GM18502 (cell line): ENCODE results near the gene ROR2.

ENCODE experiments used
- ATAC-seq: cut with Tn5 transposase; IDR thresholded peaks from one replicate; pipeline ENCODE4 v1.9.1; 2021; ENCODE audit warnings: mild to moderate bottlenecking; ENCODE audit not compliant: unreplicated experiment, poor library complexity

The ROR2 gene

DNA sequence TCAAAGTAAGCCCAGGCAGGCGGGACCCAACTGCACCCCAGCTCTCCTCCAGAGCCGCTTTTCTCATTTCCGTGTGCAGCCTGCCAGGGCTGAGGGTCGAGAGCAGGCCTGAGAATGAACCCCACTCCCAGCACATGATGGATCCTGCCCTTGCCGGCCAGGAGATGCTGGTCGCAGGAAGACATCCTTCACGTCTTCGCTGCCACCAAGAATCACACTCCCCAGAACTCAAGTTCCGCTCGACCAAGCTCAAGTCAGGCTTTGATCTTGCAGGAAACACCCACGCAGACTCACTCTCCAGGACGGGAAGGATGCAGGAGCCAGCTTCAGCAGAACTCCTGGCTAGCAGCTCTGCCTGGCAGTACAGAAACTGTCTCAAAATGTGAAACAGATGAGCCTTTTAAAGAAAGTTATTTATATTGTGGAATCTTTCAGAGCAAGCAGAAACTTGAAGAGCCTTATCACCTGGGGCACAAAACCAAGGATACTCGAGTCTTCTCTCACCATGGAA is 102.4 kb downstream of the ROR2 start:
- no peak for ATAC-seq

DNA sequence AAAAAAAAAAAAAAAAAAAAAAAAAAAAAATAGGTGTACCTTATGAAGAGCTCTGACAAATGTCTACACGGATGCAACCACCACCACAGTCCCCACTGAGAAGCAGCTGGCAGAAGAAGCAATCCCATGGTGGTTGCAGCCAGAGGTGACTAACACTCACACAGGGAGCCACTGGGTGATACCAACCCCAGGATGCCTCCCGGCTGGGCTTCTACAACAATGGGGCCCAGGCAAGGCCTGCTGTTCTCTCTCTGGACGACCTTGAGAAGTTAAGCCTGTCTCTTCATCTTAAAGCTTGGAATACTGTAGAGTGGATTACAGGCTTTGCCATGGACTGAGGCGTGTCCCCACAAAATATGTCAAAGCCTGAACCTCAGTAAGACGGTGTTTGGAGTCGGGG is 104.1 kb downstream of the ROR2 start:
- ATAC-seq: no peak

DNA sequence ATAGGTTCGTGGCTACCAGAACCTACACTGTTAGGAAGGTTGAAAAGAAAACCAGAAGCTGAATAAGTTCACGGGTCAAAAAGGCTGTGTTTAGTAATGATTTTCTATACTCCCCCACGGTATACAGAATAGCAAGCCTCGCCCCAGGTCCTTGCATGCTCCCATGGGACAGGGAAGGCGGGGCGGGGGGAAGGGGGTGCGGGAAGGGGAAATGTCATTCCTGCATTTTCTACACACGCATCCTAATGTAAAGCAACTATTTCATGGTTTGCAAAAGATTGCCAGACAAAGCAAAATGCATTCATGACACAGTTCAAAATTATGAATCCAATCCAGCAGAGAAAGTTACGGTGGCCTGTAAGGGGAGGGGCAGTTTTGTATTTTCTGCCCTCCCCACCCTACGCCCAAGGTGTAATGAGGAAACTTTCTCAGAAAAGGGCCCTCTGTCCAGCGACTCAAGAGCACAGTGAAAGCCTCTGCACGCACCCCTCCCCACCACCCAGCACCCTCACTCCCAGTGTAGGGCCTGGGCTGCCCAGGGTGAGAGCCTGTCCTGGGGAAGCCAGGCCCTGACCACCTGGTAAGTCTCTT is 105.2 kb downstream of the ROR2 start:
- ATAC-seq: no peak

DNA sequence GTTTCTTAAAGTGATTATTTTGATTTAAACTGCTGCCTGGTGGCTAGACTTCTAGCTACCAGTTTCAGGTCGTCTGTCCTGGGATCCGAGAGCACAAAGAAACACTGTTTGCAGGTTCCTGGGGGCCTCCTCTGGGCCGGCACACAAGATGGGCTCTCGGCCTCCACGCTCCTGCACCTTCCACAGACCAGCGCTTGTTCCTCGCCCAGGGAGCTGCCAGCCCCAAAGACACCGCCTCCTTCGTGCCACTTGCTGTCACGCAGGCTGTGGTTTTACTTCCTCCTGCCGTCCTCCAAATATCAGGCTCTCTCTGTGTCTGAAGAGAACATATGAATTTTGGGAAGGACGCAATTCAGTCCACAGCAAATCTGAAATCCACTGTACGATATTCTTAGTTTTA is 105.8 kb downstream of the ROR2 start:
- ATAC-seq: no peak

DNA sequence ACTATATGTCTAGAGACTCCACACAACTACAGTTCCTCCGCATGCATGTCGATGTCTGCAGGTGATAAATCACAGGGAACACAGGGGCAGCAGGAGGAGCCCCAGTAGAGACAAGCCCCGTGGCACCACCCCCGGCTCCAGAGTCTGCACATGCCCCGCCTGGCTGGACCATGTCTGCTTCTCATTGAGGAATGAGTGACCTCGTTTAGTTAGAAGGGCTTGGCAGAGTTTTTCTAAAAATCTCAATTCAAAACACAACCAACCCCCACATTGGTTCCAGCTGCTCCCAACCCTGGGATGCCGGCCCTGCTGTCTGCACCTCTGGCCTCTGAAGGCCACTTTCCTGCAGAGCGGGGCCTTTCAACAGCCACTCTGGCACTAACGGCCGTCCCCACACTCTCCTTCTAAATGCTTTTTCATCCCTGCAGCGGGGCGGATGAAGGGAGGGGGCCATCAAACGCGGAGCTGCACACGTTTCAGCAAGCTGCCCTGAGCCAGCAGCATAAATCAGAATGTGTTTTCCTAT is 106.3 kb downstream of the ROR2 start:
- no peak for ATAC-seq

DNA sequence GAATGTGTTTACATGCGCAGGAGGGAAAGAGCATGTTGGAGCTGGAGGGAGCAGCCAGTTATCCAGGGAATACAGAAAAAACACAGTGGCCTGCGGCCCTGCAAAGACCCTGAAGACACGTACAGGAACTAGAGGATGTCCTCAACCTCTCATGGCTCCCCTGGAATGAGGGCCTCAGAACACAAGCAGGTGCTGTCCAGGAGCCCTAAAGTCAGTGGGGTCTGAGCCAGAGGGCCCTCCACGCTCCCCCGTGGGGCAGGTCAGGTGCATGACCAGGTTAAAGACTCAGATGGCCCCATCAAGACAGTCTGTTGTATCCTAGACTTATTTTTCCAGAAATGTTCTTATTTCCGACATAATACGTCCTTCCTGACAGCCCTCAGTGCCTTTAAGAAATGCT is 106.9 kb downstream of the ROR2 start:
- no peak for ATAC-seq

DNA sequence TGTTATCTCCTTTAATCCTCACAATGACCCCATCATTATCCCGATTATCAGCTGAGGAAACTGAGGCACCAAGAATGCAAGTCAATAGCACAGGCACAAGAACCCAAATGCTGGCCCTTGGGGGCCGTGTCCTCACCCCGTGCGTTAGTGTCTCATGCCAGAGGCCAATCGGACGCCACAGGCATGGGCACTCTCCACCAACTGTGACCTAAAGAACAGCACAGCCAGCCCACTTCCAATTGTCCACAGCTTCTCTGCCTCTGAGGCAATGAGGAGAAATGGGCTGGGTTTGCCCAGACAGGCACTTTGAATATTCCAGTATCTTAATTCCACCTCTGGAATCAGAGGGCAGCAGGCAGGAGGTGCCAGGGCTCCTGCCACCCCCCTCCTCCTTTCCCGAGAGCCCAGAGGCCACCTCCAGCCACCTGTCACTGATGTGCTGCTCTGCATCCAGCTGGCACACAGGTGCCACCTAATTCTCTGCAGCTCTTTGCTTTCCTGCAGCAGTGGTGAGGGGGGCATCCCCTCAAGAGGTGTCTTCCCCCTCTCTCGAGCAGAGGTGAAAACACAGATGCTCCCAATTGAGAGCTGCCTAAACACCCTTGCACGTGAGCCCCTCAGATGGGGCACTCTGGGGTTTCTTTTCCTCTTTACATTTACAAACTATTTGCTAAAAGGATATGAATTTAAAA is 107.5 kb downstream of the ROR2 start:
- no peak for ATAC-seq

DNA sequence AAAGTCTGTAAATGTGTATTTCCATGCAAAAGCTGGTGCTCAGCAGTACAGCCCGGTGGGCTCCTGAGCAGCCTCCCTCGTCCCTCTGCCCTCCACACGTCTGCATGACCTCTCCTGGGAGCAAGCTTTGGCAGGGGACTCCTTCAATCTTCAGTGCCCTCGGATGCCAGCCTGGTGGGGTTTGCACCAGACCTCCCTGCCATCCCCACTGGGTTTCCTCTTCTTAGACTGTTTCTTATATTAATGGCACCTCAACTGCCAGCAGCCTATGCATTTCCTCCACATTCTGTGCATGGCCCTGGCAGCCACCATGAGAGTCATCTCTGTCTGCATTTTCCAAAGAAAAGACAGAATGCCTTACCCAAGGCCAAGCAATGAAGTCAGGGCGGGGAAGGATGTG is 108.4 kb downstream of the ROR2 start:
- ATAC-seq: no peak

DNA sequence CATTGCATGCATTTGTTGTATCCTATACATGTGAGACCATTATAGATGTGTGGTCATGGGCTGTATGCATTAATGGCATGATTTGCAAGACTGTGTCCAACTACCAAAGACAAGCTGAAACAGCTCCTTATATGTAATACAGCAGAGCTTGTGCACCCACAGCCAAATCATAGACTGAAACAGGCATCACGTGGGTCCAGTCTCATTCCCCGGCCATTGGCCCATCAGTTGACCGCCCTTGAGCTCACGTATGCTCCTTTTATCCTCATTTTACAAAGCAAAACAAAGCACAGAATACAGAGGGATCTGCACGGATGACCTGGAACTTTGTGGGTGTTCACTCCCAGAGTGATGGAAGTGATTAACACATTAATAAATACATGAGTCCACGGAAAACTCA is 109.1 kb downstream of the ROR2 start:
- ATAC-seq: no peak

DNA sequence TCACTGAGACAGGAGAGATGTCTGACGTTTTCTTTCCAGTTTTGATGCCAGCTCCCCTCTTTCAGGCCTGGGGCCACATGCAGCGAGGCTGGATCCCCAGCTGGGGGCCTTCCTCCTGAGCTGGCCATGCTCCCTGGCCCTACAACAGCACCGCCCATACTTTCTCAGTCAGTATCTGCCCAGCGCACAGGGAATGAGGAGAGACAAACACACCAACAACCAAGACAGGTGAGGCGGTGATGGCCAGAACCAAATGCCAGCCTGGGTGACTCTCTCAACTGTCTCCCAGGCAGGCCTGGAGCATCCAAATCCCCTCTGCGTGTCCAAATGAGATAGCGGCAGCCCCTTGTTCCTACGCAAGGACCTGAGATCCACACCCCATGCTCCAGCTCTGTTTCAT is 109.6 kb downstream of the ROR2 start:
- no peak for ATAC-seq

DNA sequence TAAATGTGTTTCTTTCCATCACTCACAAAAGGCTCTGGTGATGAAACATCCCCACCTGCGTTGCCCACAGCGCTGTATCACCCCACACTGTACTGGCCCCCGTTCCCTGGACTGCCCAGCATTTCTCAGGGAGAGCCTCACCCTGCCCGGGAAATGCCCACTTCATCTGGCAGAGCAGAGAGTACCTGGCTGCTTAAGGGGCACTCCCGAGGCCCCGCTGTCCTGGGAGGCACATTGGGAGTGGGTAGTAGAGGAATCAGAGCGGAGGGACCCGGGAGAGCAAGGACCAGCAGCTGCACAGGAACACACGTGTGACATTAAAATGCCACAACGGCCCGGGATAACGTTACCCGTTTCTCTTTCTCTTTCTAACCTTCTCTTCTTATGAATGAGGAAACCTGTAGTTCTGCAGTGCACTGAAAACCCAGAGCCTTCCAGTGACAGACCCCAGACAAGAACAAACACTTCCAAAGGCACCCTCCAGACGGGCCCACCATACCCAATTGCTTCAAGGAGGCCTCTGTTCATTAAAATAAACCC is 110.0 kb downstream of the ROR2 start:
- ATAC-seq: no peak

DNA sequence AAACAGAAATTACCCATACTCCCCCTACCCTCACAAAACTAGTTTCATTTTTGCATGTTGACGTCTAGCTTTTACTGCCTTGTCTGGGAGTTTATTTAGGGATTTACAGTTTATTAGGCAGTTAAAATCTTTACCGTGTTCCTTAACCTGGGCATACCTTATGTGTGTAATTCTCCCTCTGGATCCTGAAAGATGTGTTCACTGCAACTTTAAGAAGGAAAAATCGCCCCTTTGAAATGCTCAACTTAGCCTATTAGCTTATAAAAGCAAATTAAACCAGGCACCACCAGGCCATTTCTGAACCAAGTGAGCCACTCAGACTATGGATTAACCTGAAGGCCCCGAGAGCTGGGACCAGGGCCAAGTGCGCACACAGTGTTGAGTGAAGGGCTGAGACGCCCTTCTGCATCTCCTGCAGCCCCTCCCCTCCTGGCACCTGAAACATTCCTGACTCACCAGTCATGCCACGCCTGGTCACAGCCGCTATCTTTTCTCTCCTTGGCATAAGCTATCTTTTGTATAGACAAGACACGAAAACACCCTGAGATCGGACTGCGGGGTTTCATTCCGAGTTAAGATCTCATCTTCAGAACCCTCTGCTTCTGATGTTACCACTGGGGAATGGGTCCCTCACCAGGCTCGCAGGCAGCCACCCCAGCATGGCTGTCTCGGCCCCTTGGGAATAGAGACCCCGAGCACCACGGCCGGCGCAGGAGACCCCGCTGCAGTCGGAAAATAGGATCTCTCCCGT is 111.9 kb downstream of the ROR2 start:
- ATAC-seq: no peak

DNA sequence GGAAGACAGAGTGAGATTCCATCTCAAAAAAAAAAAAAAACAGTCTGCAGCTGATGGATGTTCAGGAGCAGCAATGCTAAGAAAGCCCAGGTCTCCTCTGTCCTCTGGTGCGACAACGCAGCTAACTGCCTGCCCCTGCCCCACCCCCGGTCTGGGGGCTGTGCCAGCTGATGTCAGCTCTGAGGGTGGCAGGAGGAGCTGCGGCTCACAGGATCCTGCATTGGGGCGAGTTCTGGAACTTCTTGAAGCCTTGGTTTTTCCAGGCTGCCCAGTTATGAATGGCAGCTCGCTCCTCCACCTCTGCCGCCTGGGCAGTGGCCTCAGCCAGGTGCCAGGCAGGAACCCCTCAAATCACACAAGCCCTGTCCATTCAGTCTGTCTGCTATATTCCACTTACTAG is 113.5 kb downstream of the ROR2 start:
- ATAC-seq: no peak

DNA sequence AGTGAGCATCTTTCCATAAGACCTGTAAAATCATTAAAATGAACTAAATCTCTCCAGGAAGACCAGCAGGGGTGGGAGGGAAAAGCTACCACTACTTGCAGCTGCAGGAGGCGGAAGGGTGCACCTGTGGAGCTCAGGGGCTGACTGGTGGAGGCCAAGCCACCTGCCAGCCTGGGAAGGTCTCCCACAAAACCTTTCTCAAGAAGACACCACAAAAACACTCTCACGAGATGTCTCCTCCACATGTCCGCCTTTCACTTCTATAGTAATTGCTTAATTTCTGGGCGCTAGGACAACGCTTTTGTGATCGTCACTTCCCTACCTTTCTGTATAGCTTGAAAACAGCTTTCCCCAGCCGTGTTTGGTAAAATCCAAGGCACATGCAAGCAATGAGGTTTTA is 114.4 kb downstream of the ROR2 start:
- ATAC-seq: no peak

DNA sequence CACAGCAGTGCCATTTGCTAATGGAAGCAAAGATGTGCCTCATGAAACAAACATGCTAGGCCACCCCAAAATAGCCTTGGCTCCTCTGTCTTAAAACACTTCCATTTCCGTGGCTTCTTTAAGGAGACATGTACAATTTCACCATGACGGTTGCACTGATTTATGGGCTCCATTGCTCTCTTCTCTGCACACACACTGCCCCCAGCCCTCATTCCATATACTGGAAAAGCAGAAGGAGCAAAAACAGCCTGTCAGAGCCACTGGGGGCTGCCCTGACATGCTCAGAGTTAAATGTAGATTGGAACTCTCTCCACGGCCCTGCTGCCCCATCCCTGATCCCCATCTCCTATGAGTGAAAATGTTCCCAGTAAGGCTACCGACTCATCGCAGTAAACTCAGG is 114.8 kb downstream of the ROR2 start:
- no peak for ATAC-seq

DNA sequence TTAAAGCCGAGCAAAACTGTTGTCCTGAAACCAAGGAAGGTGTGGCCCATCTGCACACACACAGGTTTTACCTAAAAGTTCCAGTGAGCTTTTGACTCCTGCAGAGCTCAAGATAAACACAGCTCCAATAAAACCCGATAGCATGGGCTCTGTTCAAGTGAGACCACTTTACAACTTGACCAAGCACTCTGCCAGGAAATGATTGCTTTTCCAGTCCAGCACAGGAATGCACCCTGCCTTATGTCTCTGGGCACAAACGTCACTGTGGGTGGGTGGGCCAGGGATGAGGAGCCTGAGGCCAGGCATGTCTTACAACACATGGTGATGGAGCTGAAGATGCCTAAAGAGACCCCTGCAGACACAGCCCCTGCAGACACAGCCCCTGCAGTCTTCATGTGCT is 115.3 kb downstream of the ROR2 start:
- ATAC-seq: no peak

DNA sequence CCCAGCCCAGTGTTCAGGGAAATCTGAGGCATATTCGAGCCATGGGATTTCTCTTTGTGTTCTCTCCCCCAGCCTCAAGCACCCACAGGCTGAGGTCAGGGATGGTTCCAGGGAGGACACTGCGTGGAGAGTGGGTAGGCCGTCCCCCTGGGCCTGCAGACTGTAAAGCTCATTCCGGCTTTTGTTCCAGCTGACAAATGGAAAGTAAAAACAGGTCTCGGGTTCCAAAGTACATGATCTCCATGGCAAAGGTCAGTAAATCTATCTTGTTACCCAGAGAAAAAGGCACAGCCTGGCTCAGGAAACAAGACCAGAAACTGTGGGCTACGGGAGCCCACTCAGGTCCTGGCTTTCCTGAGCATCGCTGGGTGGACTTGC is 116.2 kb downstream of the ROR2 start:
- ATAC-seq: no peak

DNA sequence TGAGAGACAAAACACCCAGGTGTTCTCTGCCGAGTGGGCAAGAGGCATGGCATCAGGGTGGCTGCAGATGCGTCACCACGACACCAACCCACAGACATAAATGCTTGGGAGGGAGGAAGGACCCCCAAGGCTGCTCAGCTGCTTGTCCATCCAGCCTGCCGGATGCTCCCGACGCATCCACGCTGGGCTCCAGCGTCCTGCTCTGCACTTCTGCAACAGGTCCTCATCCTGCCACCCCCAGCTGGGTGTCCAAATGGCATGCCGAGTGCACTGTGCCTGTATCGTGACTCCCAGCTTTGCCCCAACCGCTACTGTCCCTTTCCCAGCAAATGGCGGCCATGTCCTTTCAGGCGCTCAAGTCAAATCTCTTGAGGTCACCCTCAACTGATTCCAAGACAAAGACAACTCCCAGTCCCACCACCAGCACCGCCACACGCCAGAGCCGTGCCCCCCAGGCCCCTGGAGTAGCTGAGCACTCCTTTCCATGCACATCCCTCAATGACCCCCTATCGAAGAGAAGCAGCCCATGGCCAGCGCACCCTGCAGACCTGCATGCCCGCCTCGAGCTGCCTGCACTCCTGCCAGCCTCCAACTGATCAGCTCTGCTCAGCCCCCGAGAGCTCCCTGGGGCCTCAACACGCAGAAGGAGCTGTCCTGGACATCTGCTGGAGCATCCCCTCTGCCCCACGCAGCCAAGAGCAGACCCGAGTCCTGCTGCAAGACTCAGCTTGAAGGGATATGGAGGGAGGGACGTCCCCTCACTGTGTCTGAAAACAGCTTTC is 116.7 kb downstream of the ROR2 start:
- no peak for ATAC-seq

DNA sequence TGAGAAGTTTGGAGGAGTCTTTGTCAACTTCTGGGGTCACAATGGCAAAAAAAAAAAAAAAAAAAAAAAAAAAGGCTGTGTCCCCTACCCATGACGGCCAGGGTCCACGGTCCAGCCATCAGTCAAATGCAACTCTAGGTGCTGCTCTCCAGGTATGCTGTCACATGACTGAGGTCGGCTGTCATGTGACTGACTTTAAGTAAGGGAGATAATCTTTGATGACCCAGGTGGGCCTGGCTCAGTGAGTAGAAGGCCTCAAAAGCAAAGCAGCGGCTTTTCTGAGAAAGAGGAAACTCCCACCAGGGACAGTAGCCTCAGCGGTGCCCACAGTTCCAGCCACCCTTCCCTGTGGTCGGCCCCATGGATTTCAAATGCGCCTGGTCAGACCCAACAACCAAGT is 117.7 kb downstream of the ROR2 start:
- ATAC-seq: no peak

DNA sequence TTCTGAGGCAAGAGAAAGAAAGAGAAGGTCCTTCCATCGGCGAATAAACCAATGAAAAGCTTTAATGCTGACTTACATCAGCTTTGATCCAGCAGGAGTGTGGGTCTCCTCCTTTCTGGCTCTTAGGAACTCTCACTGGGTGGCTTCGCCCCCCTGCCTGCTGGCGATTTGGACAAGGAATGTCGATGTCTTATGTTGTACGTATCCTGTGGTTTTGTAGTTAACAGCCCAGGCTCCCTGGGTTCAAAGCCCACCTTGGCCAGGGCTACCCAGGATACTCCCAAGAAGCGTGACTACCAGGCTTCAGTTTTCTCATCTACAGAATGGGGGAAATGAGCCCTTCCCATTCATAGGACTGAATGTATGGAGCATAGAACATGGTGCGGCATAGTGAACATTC is 124.2 kb downstream of the ROR2 start:
- no peak for ATAC-seq
